ENCODE results near the gene CREB3L2. TPM values are rescaled to one million over a fixed set of nuclear protein-coding genes. Genes with fewer than 3 reads are reported as not detected.
A peak's percentile ranks its signal among the peaks of the same experiment; 100 is the strongest.

CREB3L2 gene
- total and polyA plus RNA-seq, 4 experiments from 2014 or later: 6.8 to 41.3 (median 28.3) TPM

DNA sequence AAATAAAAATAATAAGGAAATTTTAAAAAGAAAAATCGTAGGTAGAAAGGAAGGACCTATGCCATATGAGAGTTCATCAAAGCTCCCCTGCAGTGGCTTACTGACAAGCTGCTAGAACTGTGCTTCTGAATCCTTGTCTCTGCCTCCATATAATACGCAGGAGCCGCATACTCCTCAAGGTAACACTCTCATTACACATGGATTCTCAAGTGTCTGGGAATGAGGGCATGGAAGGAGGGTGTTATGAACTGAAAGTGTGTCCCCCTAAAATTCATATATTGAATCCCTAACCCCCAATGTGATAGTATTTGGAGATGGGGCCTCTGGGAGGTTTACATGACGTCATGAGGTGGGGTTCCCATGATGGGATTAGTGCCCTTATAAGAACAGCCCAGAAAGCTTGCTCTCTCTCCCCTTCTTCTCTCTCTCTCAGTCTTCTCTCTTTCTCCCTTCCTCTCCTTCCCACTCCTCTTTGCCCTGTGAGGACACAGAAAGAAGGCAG, 35.2 kb downstream of the CREB3L2 start:
- Histone ChIP-seq H3K4me3 (ENCODE audit: low read length in 2 of 2) (no peak overlapping the region), H3K4me1 (ENCODE audit: insufficient read depth, low read length) (peaks cover 24% of the 10 kb centered on the region), H3K27me3 (ENCODE audit: insufficient read depth, low read length) (no peaks in the 10 kb centered on the region), H3K9me3 (ENCODE audit: control insufficient read depth in 1 of 2, low read length in 2 of 2) (no peaks in the 10 kb centered on the region), H3K27ac (ENCODE audit: low read depth, low read length) (no peak overlapping the region), H3K36me3 (ENCODE audit: insufficient read depth, low read length) (no peaks in the 10 kb centered on the region)
- H3K27me3 Mint-ChIP-seq: no peaks in the 10 kb centered on the region
- H3K9me3 Mint-ChIP-seq: peaks cover 0 to 3% (median 0%) of the 10 kb centered on the region in 8 donors
- intact Hi-C loops (cut with micrococcal nuclease): no loop called here
- ChIA-PET POLR2A (ENCODE audit: partially characterized antibody) (interaction anchor here (1.3 kb wide), 1 partner anchor 36 kb away, joined by 3 read pairs; the partner anchor contains the start of gene CREB3L2), CTCF (ENCODE audit: partially characterized antibody) (interaction anchor here (1.2 to 2.5 kb wide), 3 partner anchors 37 to 64 kb away, joined by 4 to 10 read pairs (median 6); no protein-coding TSS in a partner anchor)
- peaks cover 2 to 18% of the 10 kb centered on the region in 2 donors for H3K36me3 Mint-ChIP-seq
- no peak for DNase-seq
- H3K27ac Mint-ChIP-seq: peak overlapping the region in 3 of 7 donors; percentile 48 to 91 (median 85)
- H3K4me3 Mint-ChIP-seq: peak overlapping the region in 2 of 8 donors; percentile 12 to 58
- peaks cover 17 to 40% (median 30%) of the 10 kb centered on the region in 4 donors for H3K4me1 Mint-ChIP-seq

DNA sequence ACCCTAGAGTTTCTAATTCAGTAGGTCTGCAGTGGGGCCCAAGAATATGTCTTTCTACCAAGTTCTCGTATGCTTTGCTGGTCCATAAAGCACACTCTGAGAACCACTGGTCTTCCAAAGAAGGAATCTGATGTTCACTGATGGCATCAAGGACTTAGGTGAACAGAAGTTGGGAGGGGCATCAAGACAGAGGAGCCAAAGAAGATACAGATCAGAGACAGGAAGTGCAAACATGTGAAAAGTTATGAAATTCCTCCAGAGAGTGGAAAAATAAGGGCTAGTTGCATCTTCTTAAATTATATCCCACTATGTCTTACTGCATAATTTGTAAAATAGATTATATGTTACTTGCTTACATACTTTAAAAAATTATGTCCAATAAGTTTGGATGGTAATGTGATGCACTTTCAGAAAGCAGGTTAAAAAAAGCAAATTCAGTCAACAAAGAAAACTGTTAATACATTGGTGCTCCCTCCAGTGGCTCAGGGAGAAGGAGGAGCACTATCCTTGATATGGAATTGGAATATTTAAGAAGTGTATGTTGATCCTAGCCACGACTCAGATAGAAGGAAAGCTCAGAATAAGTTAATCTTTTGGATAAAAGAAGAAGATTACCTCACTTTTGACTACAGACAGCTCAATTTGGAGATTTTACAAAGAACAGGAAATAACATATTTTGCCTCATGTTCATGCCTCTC, 35.8 kb downstream of the CREB3L2 start:
- CTCF ChIA-PET (ENCODE audit: partially characterized antibody): interaction anchor here (1.2 to 2.5 kb wide), 2 partner anchors 37 to 63 kb away, joined by 4 to 10 read pairs; no protein-coding TSS in a partner anchor
- intact Hi-C loops (cut with micrococcal nuclease): no loop called here

GRCh38 chr7:137964824-137965545, 36.9 kb downstream of the CREB3L2 start:
- Mint-ChIP-seq H3K9me3 (peaks cover 0 to 3% (median 0%) of the 10 kb centered on the region in 8 donors), H3K27ac (no peak overlapping the region), H3K4me1 (peaks cover 18 to 47% (median 35%) of the 10 kb centered on the region in 4 donors), H3K27me3 (no peaks in the 10 kb centered on the region), H3K36me3 (peaks cover 2 to 23% of the 10 kb centered on the region in 2 donors), H3K4me3 (no peak overlapping the region)
- Histone ChIP-seq H3K4me1 (ENCODE audit: insufficient read depth, low read length) (peaks cover 24% of the 10 kb centered on the region), H3K36me3 (ENCODE audit: insufficient read depth, low read length) (no peaks in the 10 kb centered on the region), H3K9me3 (ENCODE audit: control insufficient read depth in 1 of 2, low read length in 2 of 2) (no peaks in the 10 kb centered on the region), H3K27me3 (ENCODE audit: insufficient read depth, low read length) (no peaks in the 10 kb centered on the region), H3K4me3 (ENCODE audit: low read length in 2 of 2) (no peak overlapping the region), H3K27ac (ENCODE audit: low read depth, low read length) (no peak overlapping the region)
- intact Hi-C loops (cut with micrococcal nuclease): no loop called here
- POLR2A ChIA-PET (ENCODE audit: partially characterized antibody): no interaction called here
- CTCF ChIA-PET (ENCODE audit: partially characterized antibody): no interaction called here
- DNase-seq: no peak

More for the DNA sequence above, 35.8 kb downstream of the CREB3L2 start:
- Histone ChIP-seq H3K4me3 (ENCODE audit: low read length in 2 of 2) (no peak overlapping the region), H3K27ac (ENCODE audit: low read depth, low read length) (no peak overlapping the region), H3K27me3 (ENCODE audit: insufficient read depth, low read length) (no peaks in the 10 kb centered on the region), H3K4me1 (ENCODE audit: insufficient read depth, low read length) (peaks cover 24% of the 10 kb centered on the region), H3K9me3 (ENCODE audit: control insufficient read depth in 1 of 2, low read length in 2 of 2) (no peaks in the 10 kb centered on the region), H3K36me3 (ENCODE audit: insufficient read depth, low read length) (no peaks in the 10 kb centered on the region)
- H3K36me3 Mint-ChIP-seq: peaks cover 2 to 23% of the 10 kb centered on the region in 2 donors
- peak overlapping the region in 3 of 7 donors; percentile 61 to 74 (median 72) for H3K27ac Mint-ChIP-seq
- H3K27me3 Mint-ChIP-seq: no peaks in the 10 kb centered on the region
- H3K4me1 Mint-ChIP-seq: peaks cover 18 to 46% (median 34%) of the 10 kb centered on the region in 4 donors
- DNase-seq: no peak
- H3K9me3 Mint-ChIP-seq: peaks cover 0 to 3% (median 0%) of the 10 kb centered on the region in 8 donors
- POLR2A ChIA-PET (ENCODE audit: partially characterized antibody): no interaction called here
- H3K4me3 Mint-ChIP-seq: peak overlapping the region in 2 of 8 donors; percentile 29 to 58

GRCh38 chr7:137962875-137963507, 38.9 kb downstream of the CREB3L2 start:
- H3K36me3 ChIP-seq (ENCODE audit: insufficient read depth, low read length): no peaks in the 10 kb centered on the region
- H3K9me3 ChIP-seq (ENCODE audit: control insufficient read depth in 1 of 2, low read length in 2 of 2): no peaks in the 10 kb centered on the region
- ChIA-PET CTCF (ENCODE audit: partially characterized antibody) (no interaction called here), POLR2A (ENCODE audit: partially characterized antibody) (no interaction called here)
- peaks cover 16 to 39% (median 28%) of the 10 kb centered on the region in 4 donors for H3K4me1 Mint-ChIP-seq
- H3K4me3 Mint-ChIP-seq: no peak overlapping the region
- H3K27ac Mint-ChIP-seq: peak overlapping the region in 1 of 7 donors; percentile 38
- DNase-seq: no peak
- intact Hi-C loops (cut with micrococcal nuclease): no loop called here
- no peaks in the 10 kb centered on the region for H3K27me3 ChIP-seq (ENCODE audit: insufficient read depth, low read length)
- H3K4me3 ChIP-seq (ENCODE audit: low read length in 2 of 2): no peak overlapping the region
- no peaks in the 10 kb centered on the region for H3K27me3 Mint-ChIP-seq
- no peaks in the 10 kb centered on the region for H3K9me3 Mint-ChIP-seq
- H3K36me3 Mint-ChIP-seq: peaks cover 10 to 23% of the 10 kb centered on the region in 2 donors
- H3K27ac ChIP-seq (ENCODE audit: low read depth, low read length): no peak overlapping the region
- peaks cover 24% of the 10 kb centered on the region for H3K4me1 ChIP-seq (ENCODE audit: insufficient read depth, low read length)

- Mint-ChIP-seq H3K9me3 (no peaks in the 10 kb centered on the region), H3K27ac (peak overlapping the region in 2 of 7 donors; percentile 38), H3K27me3 (no peaks in the 10 kb centered on the region), H3K4me3 (no peak overlapping the region), H3K36me3 (peaks cover 8 to 23% of the 10 kb centered on the region in 2 donors), H3K4me1 (peaks cover 12 to 34% (median 23%) of the 10 kb centered on the region in 4 donors)
- POLR2A ChIA-PET (ENCODE audit: partially characterized antibody): no interaction called here
- no peak overlapping the region for H3K27ac ChIP-seq (ENCODE audit: low read depth, low read length)
- no peaks in the 10 kb centered on the region for H3K27me3 ChIP-seq (ENCODE audit: insufficient read depth, low read length)
- peaks cover 19% of the 10 kb centered on the region for H3K4me1 ChIP-seq (ENCODE audit: insufficient read depth, low read length)
- intact Hi-C loops (cut with micrococcal nuclease): no loop called here
- no peaks in the 10 kb centered on the region for H3K36me3 ChIP-seq (ENCODE audit: insufficient read depth, low read length)
- DNase-seq: no peak
- CTCF ChIA-PET (ENCODE audit: partially characterized antibody): no interaction called here
- no peaks in the 10 kb centered on the region for H3K9me3 ChIP-seq (ENCODE audit: control insufficient read depth in 1 of 2, low read length in 2 of 2)
- no peak overlapping the region for H3K4me3 ChIP-seq (ENCODE audit: low read length in 2 of 2)
Measured at GRCh38 chr7:137962491-137962874, 39.4 kb downstream of the CREB3L2 start.

DNA sequence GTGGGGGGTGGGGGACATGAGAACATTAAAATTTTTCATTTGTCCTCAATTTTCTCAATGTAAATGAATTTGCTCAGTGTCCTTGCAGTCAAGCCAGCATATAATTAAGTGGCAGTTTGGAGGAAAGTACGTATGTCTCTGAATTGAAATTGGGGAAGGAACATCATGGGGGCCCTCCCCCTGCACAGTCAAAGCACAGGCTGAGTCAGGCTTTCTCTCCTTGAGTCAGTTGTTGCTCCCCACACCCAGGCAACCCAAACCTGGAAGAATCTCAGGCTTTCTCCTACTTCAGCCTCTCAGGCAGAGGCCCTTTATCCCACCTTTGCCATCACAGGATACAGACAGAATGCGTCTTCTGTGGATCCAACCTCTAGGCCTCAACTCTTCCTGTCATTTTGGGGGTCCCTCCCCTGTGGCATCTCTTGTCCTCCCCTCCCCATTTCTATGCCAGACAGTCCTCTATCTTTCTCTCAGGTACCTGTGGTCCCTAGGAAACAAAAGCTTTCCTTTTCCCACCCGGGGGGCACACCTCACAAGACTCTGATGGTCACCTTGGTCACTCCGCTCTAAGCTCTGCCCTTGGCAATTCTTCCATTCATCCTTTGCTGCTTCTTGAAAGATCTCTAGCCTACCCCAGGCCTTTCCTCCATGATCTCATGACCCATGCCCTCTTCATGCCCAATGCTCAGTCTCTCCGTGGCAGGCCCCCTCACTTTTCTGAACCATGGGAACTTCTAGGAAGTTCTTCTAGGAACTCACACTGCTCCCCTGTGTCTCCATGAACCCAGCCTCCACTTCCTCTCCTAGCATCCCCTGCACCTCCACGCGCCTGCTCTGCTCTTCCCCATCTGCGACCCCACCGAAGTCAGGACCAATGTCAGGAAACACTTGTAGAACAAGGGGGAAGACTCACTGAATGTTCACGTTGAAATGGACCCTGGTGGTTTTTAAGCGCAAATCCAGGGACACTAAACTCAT, 40.4 kb downstream of the CREB3L2 start:
- no peak for DNase-seq
- Histone ChIP-seq H3K9me3 (ENCODE audit: control insufficient read depth in 1 of 2, low read length in 2 of 2) (no peaks in the 10 kb centered on the region), H3K36me3 (ENCODE audit: insufficient read depth, low read length) (no peaks in the 10 kb centered on the region), H3K27ac (ENCODE audit: low read depth, low read length) (no peak overlapping the region), H3K4me3 (ENCODE audit: low read length in 2 of 2) (no peak overlapping the region), H3K4me1 (ENCODE audit: insufficient read depth, low read length) (peaks cover 10% of the 10 kb centered on the region), H3K27me3 (ENCODE audit: insufficient read depth, low read length) (no peaks in the 10 kb centered on the region)
- intact Hi-C loops (cut with micrococcal nuclease): no loop called here
- Mint-ChIP-seq H3K9me3 (no peaks in the 10 kb centered on the region), H3K4me3 (no peak overlapping the region), H3K27me3 (no peaks in the 10 kb centered on the region), H3K4me1 (peaks cover 9 to 24% (median 15%) of the 10 kb centered on the region in 4 donors), H3K27ac (peak overlapping the region in 2 of 7 donors; percentile 26 to 27), H3K36me3 (peaks cover 13 to 31% of the 10 kb centered on the region in 2 donors)
- POLR2A ChIA-PET (ENCODE audit: partially characterized antibody): no interaction called here
- CTCF ChIA-PET (ENCODE audit: partially characterized antibody): no interaction called here
